Spinal cord (tissue), 10 donors: ENCODE data around the gene RETREG2. TPM values are rescaled to one million over a fixed set of nuclear protein-coding genes. Genes with fewer than 3 reads are reported as not detected.

ENCODE experiments used
- DNase-seq, 6 donors: peaks; one replicate each; pipeline versions ENCODE4 v3.0.0 to v3.0.0-alpha.2; 2013 to 2015; ENCODE audit warnings: low spot score in 6 of 6, low read depth in 4 of 6
- H3K27ac ChIP-seq: one replicate; pipeline ENCODE4 v1.5.1; 2013; ENCODE audit warnings: low read depth, low read length, control low read depth
- H3K27me3 ChIP-seq: one replicate; pipeline ENCODE4 v1.6.1; 2013; ENCODE audit warnings: low read length; ENCODE audit not compliant: control insufficient read depth, insufficient read depth
- H3K36me3 ChIP-seq: one replicate; pipeline ENCODE4 v1.6.1; 2013; ENCODE audit warnings: low read length; ENCODE audit not compliant: control insufficient read depth, insufficient read depth
- H3K4me1 ChIP-seq: one replicate; pipeline ENCODE4 v1.6.1; 2013; ENCODE audit warnings: low read length; ENCODE audit not compliant: control insufficient read depth, insufficient read depth
- H3K4me3 ChIP-seq: one replicate; pipeline ENCODE4 v1.5.1; 2013; ENCODE audit warnings: low read depth, low read length, control low read depth
- H3K9me3 ChIP-seq: one replicate; pipeline ENCODE4 v1.6.1; 2013; ENCODE audit warnings: low read length; ENCODE audit not compliant: control insufficient read depth, insufficient read depth
- WGBS: methylation state at CpG from one replicate; pipeline ENCODE4 v1.1.5; 2013; ENCODE audit warnings: missing lambda C conversion rate; ENCODE audit not compliant: insufficient coverage; 5-methylcytosine and 5-hydroxymethylcytosine counted together
- polyA plus RNA-seq, 2 donors: library from polyadenylated mRNA; unstranded; fragments of 120-200 nt; gene quantifications; one replicate each; pipeline ENCODE4 v1.2.1, GENCODE V29; 2013; ENCODE audit not compliant: insufficient read length in 2 of 2
- total RNA-seq, 2 donors: library from RNA; depleted of rRNA in 1 of 2; stranded (reverse); fragments of 120-200 nt in 1 of 2; fragments of >200 nt in 1 of 2; gene quantifications; one replicate each; pipeline versions ENCODE4 v1.2.3 to v1.2.4, GENCODE V29; 2013 to 2014
- donor health status: healthy.

Gene RETREG2
- total and polyA plus RNA-seq, 4 donors: 64.6 to 188 (median 124) TPM

GRCh38 chr2:219213026-219213415 is 34.9 kb downstream of the RETREG2 start:
- Histone ChIP-seq H3K27ac (no peak overlapping the region), H3K4me1 (peaks cover 27% of the 10 kb centered on the region), H3K9me3 (no peaks in the 10 kb centered on the region), H3K4me3 (no peak overlapping the region), H3K36me3 (peaks cover 77% of the 10 kb centered on the region), H3K27me3 (no peaks in the 10 kb centered on the region)
- DNase-seq: no peak
- 95% methylated on average over 8 of the region's 8 CpGs for WGBS

- Histone ChIP-seq H3K27ac (no peak overlapping the region), H3K36me3 (peaks cover 72% of the 10 kb centered on the region), H3K4me3 (no peak overlapping the region), H3K9me3 (no peaks in the 10 kb centered on the region), H3K4me1 (peaks cover 28% of the 10 kb centered on the region), H3K27me3 (no peaks in the 10 kb centered on the region)
- DNase-seq: no peak
- WGBS: 93% methylated on average over 10 of the region's 10 CpGs
Observed at GRCh38 chr2:219213486-219214071, 35.5 kb downstream of the RETREG2 start.

GRCh38 chr2:219214141-219214540 is 36.1 kb downstream of the RETREG2 start:
- Histone ChIP-seq H3K4me3 (no peak overlapping the region), H3K4me1 (peaks cover 33% of the 10 kb centered on the region), H3K27me3 (no peaks in the 10 kb centered on the region), H3K36me3 (peaks cover 67% of the 10 kb centered on the region), H3K9me3 (no peaks in the 10 kb centered on the region), H3K27ac (no peak overlapping the region)
- DNase-seq: no peak
- WGBS: 98% methylated on average over 10 of the region's 15 CpGs

- WGBS: 99% methylated on average over 5 of the region's 6 CpGs
Observed at GRCh38 chr2:219214786-219215185, 36.7 kb downstream of the RETREG2 start.

GRCh38 chr2:219215871-219216534 is 37.9 kb downstream of the RETREG2 start:
- no peak for DNase-seq
- Histone ChIP-seq H3K4me1 (peaks cover 50% of the 10 kb centered on the region), H3K27ac (no peak overlapping the region), H3K4me3 (no peak overlapping the region), H3K9me3 (no peaks in the 10 kb centered on the region), H3K36me3 (peaks cover 69% of the 10 kb centered on the region), H3K27me3 (no peaks in the 10 kb centered on the region)
- WGBS: 94% methylated on average over 27 of the region's 27 CpGs

More at GRCh38 chr2:219214786-219215185, 36.7 kb downstream of the RETREG2 start:
- Histone ChIP-seq H3K36me3 (peaks cover 69% of the 10 kb centered on the region), H3K27ac (no peak overlapping the region), H3K4me3 (no peak overlapping the region), H3K4me1 (peaks cover 40% of the 10 kb centered on the region), H3K27me3 (no peaks in the 10 kb centered on the region), H3K9me3 (no peaks in the 10 kb centered on the region)
- no peak for DNase-seq

GRCh38 chr2:219216535-219216915 is 38.5 kb downstream of the RETREG2 start:
- 90% methylated on average over 6 of the region's 6 CpGs for WGBS

GRCh38 chr2:219218217-219218731 is 40.2 kb downstream of the RETREG2 start:
- Histone ChIP-seq H3K27me3 (no peaks in the 10 kb centered on the region), H3K27ac (peak overlapping the region; percentile 97), H3K36me3 (peaks cover 71% of the 10 kb centered on the region), H3K4me3 (peak overlapping the region; percentile 64), H3K4me1 (peaks cover 51% of the 10 kb centered on the region), H3K9me3 (no peaks in the 10 kb centered on the region)
- under 1% methylated on average over 37 of the region's 37 CpGs for WGBS
- peak in 3 of 6 donors; percentile 59 to 67 (median 61) for DNase-seq

More at GRCh38 chr2:219216535-219216915, 38.5 kb downstream of the RETREG2 start:
- H3K4me3 ChIP-seq: no peak overlapping the region
- no peaks in the 10 kb centered on the region for H3K9me3 ChIP-seq
- peaks cover 51% of the 10 kb centered on the region for H3K4me1 ChIP-seq
- peaks cover 69% of the 10 kb centered on the region for H3K36me3 ChIP-seq
- no peak overlapping the region for H3K27ac ChIP-seq
- no peak for DNase-seq
- no peaks in the 10 kb centered on the region for H3K27me3 ChIP-seq

- Histone ChIP-seq H3K4me1 (peaks cover 51% of the 10 kb centered on the region), H3K4me3 (peak within 1 kb of the TSS; percentile 64), H3K9me3 (no peaks in the 10 kb centered on the region), H3K27ac (peak within 1 kb of the TSS; percentile 97), H3K27me3 (no peaks in the 10 kb centered on the region), H3K36me3 (peaks cover 71% of the 10 kb centered on the region)
- peak; percentile 90 to 99 (median 96) for DNase-seq
- under 1% methylated on average over 61 of the region's 71 CpGs for WGBS
Observed at GRCh38 chr2:219218732-219219701, 40.9 kb downstream of the RETREG2 start, which contains the start of gene ABCB6. Gene ABCB6, minus strand, starts transcription at chr2:219218958. Its CDS starts 285 bp downstream, at chr2:219218673.

GRCh38 chr2:219219784-219220532 is 41.9 kb downstream of the RETREG2 start:
- H3K4me3 ChIP-seq: no peak overlapping the region
- peaks cover 72% of the 10 kb centered on the region for H3K36me3 ChIP-seq
- H3K4me1 ChIP-seq: peaks cover 51% of the 10 kb centered on the region
- peak overlapping the region; percentile 97 for H3K27ac ChIP-seq
- DNase-seq: no peak
- H3K9me3 ChIP-seq: no peaks in the 10 kb centered on the region
- 88% methylated on average over 14 of the region's 18 CpGs for WGBS
- H3K27me3 ChIP-seq: no peaks in the 10 kb centered on the region
